C1 segment of cervical spinal cord (tissue), 14 donors: ENCODE data around the gene GPR34.
"Not testable (repeated sequence)": the region's sequence is repeated elsewhere in the genome, so short reads cannot be mapped to it uniquely, and the experiment has no call there.

ENCODE experiments used
- DNase-seq, 14 donors: peaks; one replicate each; lab custom pipeline; 2025; lab: John Stamatoyannopoulos, UW

The GPR34 gene

GRCh38 chrX:41688835-41689234 lies at the start of gene GPR34:
Gene GPR34 (plus strand): TSS chrX:41688973. CDS start chrX:41695634, 6,661 bp downstream.
- peak in 2 of 14 donors; percentile 3 to 11 for DNase-seq

GRCh38 chrX:41646201-41646600 lies 42.6 kb upstream of the GPR34 start:
- DNase-seq = not testable (repeated sequence)

- no peak for DNase-seq
Observed at GRCh38 chrX:41653125-41653524, 35.6 kb upstream of the GPR34 start.

- DNase-seq = peak in 2 of 14 donors; percentile 0 to 22
Observed at GRCh38 chrX:41655101-41655500, 33.7 kb upstream of the GPR34 start.

GRCh38 chrX:41655631-41656030 lies 33.1 kb upstream of the GPR34 start:
- DNase-seq = no peak

GRCh38 chrX:41661366-41662095 lies 27.2 kb upstream of the GPR34 start:
- no peak for DNase-seq

GRCh38 chrX:41664375-41664901 lies 24.3 kb upstream of the GPR34 start:
- DNase-seq = no peak

GRCh38 chrX:41664908-41665307 lies 23.9 kb upstream of the GPR34 start:
- no peak for DNase-seq

GRCh38 chrX:41665686-41666085 lies 23.1 kb upstream of the GPR34 start:
- no peak for DNase-seq

- DNase-seq = no peak
Observed at GRCh38 chrX:41666251-41666650, 22.5 kb upstream of the GPR34 start.

- no peak for DNase-seq
Observed at GRCh38 chrX:41667631-41668030, 21.1 kb upstream of the GPR34 start.

GRCh38 chrX:41670112-41670511 lies 18.7 kb upstream of the GPR34 start:
- DNase-seq = no peak

- DNase-seq = no peak
Observed at GRCh38 chrX:41671082-41671481, 17.7 kb upstream of the GPR34 start.

- no peak for DNase-seq
Observed at GRCh38 chrX:41672643-41673042, 16.1 kb upstream of the GPR34 start.

GRCh38 chrX:41676361-41676760 lies 12.4 kb upstream of the GPR34 start:
- not testable (repeated sequence) for DNase-seq

- DNase-seq = no peak
Observed at GRCh38 chrX:41677183-41678060, 11.4 kb upstream of the GPR34 start.

- no peak for DNase-seq
Observed at GRCh38 chrX:41684138-41684537, 4.6 kb upstream of the GPR34 start.

- no peak for DNase-seq
Observed at GRCh38 chrX:41684940-41685339, 3.8 kb upstream of the GPR34 start.

GRCh38 chrX:41686788-41687187 lies 2.0 kb upstream of the GPR34 start:
- no peak for DNase-seq

GRCh38 chrX:41688156-41688555 lies 617 bp upstream of the GPR34 start:
- no peak for DNase-seq

- no peak for DNase-seq
Observed at GRCh38 chrX:41689711-41690110, 938 bp downstream of the GPR34 start.

GRCh38 chrX:41692162-41692749 lies 3.5 kb downstream of the GPR34 start:
- DNase-seq = no peak
